ENCODE measurements around the gene MRE11.

MRE11 gene

GRCh38 chr11:94533206-94533605 is 39.6 kb upstream of the MRE11 start:
- H3K4me1 ChIP-seq = peaks cover 0 to 15% (median 4%) of the 10 kb centered on the region in 4 donors
- no peak for TF ChIP-seq CTCF (IDR thresholded peaks at IDR 0.05)
- no peaks in the 10 kb centered on the region for H3K27me3 ChIP-seq
- DNase-seq = no peak
- peak overlapping the region; percentile 36 to 61 for H3K27ac ChIP-seq
- H3K4me3 ChIP-seq = no peak overlapping the region
- intact Hi-C loops (cut with DNase I; ENCODE audit: low total_unique reads) = no loop called here
- H3K9me3 ChIP-seq = no peaks in the 10 kb centered on the region
- H3K36me3 ChIP-seq = no peaks in the 10 kb centered on the region

- Histone ChIP-seq H3K4me3 (no peak overlapping the region), H3K27ac (peak overlapping the region in 1 of 2 donors; percentile 61), H3K27me3 (no peaks in the 10 kb centered on the region), H3K4me1 (peaks cover 0 to 10% (median 2%) of the 10 kb centered on the region in 4 donors), H3K9me3 (no peaks in the 10 kb centered on the region), H3K36me3 (no peaks in the 10 kb centered on the region)
- DNase-seq = no peak
- intact Hi-C loops (cut with DNase I; ENCODE audit: low total_unique reads) = no loop called here
- TF ChIP-seq CTCF (IDR thresholded peaks at IDR 0.05) = no peak
Observed at GRCh38 chr11:94532211-94532610, 38.6 kb upstream of the MRE11 start.

GRCh38 chr11:94528551-94528950 is 34.9 kb upstream of the MRE11 start:
- DNase-seq = no peak
- Histone ChIP-seq H3K9me3 (no peaks in the 10 kb centered on the region), H3K4me3 (no peak overlapping the region), H3K36me3 (no peaks in the 10 kb centered on the region), H3K27ac (peak overlapping the region in 1 of 2 donors; percentile 17), H3K4me1 (no peaks in the 10 kb centered on the region), H3K27me3 (no peaks in the 10 kb centered on the region)
- no peak for TF ChIP-seq CTCF (IDR thresholded peaks at IDR 0.05)
- intact Hi-C loops (cut with DNase I; ENCODE audit: low total_unique reads) = no loop called here

GRCh38 chr11:94526645-94527438 is 33.2 kb upstream of the MRE11 start:
- Histone ChIP-seq H3K9me3 (no peaks in the 10 kb centered on the region), H3K27ac (no peak overlapping the region), H3K36me3 (no peaks in the 10 kb centered on the region), H3K27me3 (no peaks in the 10 kb centered on the region), H3K4me1 (no peaks in the 10 kb centered on the region), H3K4me3 (no peak overlapping the region)
- no peak for DNase-seq
- no peak for TF ChIP-seq CTCF (IDR thresholded peaks at IDR 0.05)
- intact Hi-C loops (cut with DNase I; ENCODE audit: low total_unique reads) = no loop called here

- no peak for TF ChIP-seq CTCF (IDR thresholded peaks at IDR 0.05)
- intact Hi-C loops (cut with DNase I; ENCODE audit: low total_unique reads) = no loop called here
Observed at GRCh38 chr11:94525546-94526324, 32.1 kb upstream of the MRE11 start.

More at GRCh38 chr11:94525546-94526324, 32.1 kb upstream of the MRE11 start:
- DNase-seq = peak in 1 of 2 donors; percentile 75
- H3K27ac ChIP-seq = no peak overlapping the region
- H3K27me3 ChIP-seq = no peaks in the 10 kb centered on the region
- no peak overlapping the region for H3K4me3 ChIP-seq
- no peaks in the 10 kb centered on the region for H3K4me1 ChIP-seq
- H3K9me3 ChIP-seq = no peaks in the 10 kb centered on the region
- H3K36me3 ChIP-seq = no peaks in the 10 kb centered on the region
